GM12874 (cell line): ENCODE data around the gene STK35.

Source experiments
- CTCF ChIP-seq: IDR thresholded peaks from 2 replicates; pipeline ENCODE4 v1.5.1; 2011; ENCODE audit warnings: low read depth, mild to moderate bottlenecking, control low read depth, low read length, moderate library complexity; ENCODE audit not compliant: insufficient read depth

Gene STK35

GRCh38 chr20:2118783-2119182, 17.2 kb downstream of the STK35 start:
- no peak for TF ChIP-seq CTCF

- TF ChIP-seq CTCF, result no peak
Observed at GRCh38 chr20:2122936-2123335, 21.3 kb downstream of the STK35 start.

- no peak for TF ChIP-seq CTCF
Observed at GRCh38 chr20:2123720-2124119, 22.1 kb downstream of the STK35 start.

- TF ChIP-seq CTCF, result no peak
Observed at GRCh38 chr20:2124564-2125213, 23.1 kb downstream of the STK35 start.

GRCh38 chr20:2125474-2126112, 24.0 kb downstream of the STK35 start:
- no peak for TF ChIP-seq CTCF

- TF ChIP-seq CTCF, result no peak
Observed at GRCh38 chr20:2127238-2127637, 25.6 kb downstream of the STK35 start.

GRCh38 chr20:2128542-2128941, 26.9 kb downstream of the STK35 start:
- no peak for TF ChIP-seq CTCF
